Activated CD4-positive, alpha-beta T cell treated with anti-CD3 and anti-CD28 coated beads, Interleukin-2, amount 10 ng/mL, durations not matched to agents 7 days and 5 days (primary cell): ENCODE measurements around the gene KCNK13. TPM values are rescaled to one million over a fixed set of nuclear protein-coding genes. Genes with fewer than 3 reads are reported as not detected.
"Not testable (repeated sequence)": the region's sequence is repeated elsewhere in the genome, so short reads cannot be mapped to it uniquely, and the experiment has no call there.

ENCODE experiments used
- CTCF ChIA-PET: fragments of 350-600 bp; sonication (Branson Sonifier 250); formaldehyde crosslinking; loops from one replicate; lab custom pipeline; 2021; ENCODE audit warnings: antibody characterized with exemption; lab: Charles Lee
- POLR2A ChIA-PET: fragments of 350-600 bp; sonication (Branson Sonifier 250); formaldehyde crosslinking; loops from one replicate; lab custom pipeline; 2021; ENCODE audit warnings: antibody characterized with exemption; lab: Charles Lee
- DNase-seq: peaks from one replicate; pipeline ENCODE4 v3.0.0-alpha.2; 2020
- H3K27ac Mint-ChIP-seq: one replicate; pipeline ENCODE4 v1.8.0; 2021; ENCODE audit warnings: mild to moderate bottlenecking, moderate library complexity, mixed read lengths
- H3K27me3 Mint-ChIP-seq: one replicate; pipeline ENCODE4 v1.8.0; 2021; ENCODE audit warnings: mixed read lengths
- H3K36me3 Mint-ChIP-seq: one replicate; pipeline ENCODE4 v1.8.0; 2021; ENCODE audit warnings: low read depth, mixed read lengths
- H3K4me1 Mint-ChIP-seq: one replicate; pipeline ENCODE4 v1.8.0; 2021; ENCODE audit warnings: mixed read lengths
- H3K4me3 Mint-ChIP-seq: one replicate; pipeline ENCODE4 v1.8.0; 2021; ENCODE audit warnings: mild to moderate bottlenecking, moderate library complexity, mixed read lengths
- H3K9me3 Mint-ChIP-seq: one replicate; pipeline ENCODE4 v1.8.0; 2021; ENCODE audit warnings: mixed read lengths
- total RNA-seq, 2 experiments: library from RNA; stranded (reverse); gene quantifications; one replicate each; pipeline ENCODE4 v1.2.3, GENCODE V29; 2021

The KCNK13 gene
- total RNA-seq, 2 experiments from 2014 or later = not detected

DNA sequence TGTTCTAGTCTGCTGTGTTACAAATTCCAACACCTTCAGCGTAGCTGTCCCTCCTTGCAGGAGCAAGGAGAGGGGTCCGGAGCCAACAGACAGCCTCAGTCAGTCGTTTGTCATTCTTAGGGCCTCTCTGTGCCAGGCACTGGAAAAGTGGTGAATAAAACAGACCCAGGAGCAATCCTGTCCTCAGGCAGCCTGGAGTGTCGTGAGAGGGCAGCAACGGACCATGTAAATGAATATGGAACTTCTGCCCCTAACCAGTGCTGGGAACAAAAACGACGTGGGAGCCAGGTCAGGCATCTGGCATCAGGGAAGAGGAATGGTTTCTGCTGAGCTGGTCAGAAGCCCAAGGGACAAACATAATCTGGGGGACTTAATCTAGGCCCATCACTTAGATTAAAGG is 129.8 kb downstream of the KCNK13 start:
- H3K4me3 Mint-ChIP-seq = no peak overlapping the region
- H3K36me3 Mint-ChIP-seq = no peaks in the 10 kb centered on the region
- H3K27me3 Mint-ChIP-seq = peaks cover 15% of the 10 kb centered on the region
- no peak for DNase-seq
- H3K9me3 Mint-ChIP-seq = peaks cover 4% of the 10 kb centered on the region
- ChIA-PET POLR2A (no interaction called here), CTCF (no interaction called here)
- H3K27ac Mint-ChIP-seq = no peak overlapping the region
- no peaks in the 10 kb centered on the region for H3K4me1 Mint-ChIP-seq

DNA sequence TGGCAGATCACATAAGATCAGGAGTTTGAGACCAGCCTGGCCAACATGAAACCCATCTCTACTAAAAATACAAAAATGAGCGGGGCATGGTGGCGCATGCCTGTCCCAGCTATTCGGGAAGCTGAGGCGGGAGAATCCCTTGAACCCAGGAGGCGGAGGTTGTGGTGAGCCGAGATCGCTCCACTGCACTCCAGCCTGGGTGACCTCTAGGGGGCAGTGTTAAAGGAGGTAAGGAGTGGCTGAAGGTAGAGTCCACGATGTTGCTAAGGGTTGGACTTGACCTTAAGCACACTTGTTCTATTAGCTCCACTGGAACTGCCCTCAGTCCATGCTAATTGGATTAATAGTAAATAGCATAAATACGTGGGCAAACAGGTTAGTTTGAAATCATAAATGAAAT is 132.1 kb downstream of the KCNK13 start:
- peak; percentile 9 for DNase-seq
- Mint-ChIP-seq H3K36me3 (no peaks in the 10 kb centered on the region), H3K4me1 (no peaks in the 10 kb centered on the region), H3K27me3 (peaks cover 18% of the 10 kb centered on the region), H3K9me3 (no peaks in the 10 kb centered on the region), H3K27ac (no peak overlapping the region), H3K4me3 (no peak overlapping the region)
- ChIA-PET CTCF (no interaction called here), POLR2A (no interaction called here)

DNA sequence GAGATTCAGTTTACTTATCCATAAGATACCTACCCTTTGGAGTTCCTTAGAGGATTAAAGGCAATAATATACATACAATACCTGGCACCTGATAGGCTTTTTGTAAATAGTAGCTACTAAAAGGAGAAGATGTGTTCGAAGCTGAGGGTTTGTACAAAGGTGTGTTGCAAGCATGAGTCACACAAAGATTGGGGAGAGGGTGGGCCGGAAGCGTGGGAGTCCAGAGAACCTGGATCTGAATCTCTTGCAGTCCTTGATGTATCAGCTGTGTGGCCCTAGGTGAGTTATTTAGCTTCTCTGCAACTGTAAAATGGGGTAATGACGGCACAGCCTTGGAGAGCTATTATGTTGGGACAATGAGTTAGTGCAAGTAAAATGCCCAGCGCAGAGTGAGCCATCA is 132.9 kb downstream of the KCNK13 start:
- Mint-ChIP-seq H3K27me3 (peaks cover 18% of the 10 kb centered on the region), H3K4me3 (no peak overlapping the region), H3K4me1 (no peaks in the 10 kb centered on the region), H3K36me3 (no peaks in the 10 kb centered on the region), H3K9me3 (no peaks in the 10 kb centered on the region), H3K27ac (no peak overlapping the region)
- ChIA-PET POLR2A (no interaction called here), CTCF (no interaction called here)
- DNase-seq = no peak

DNA sequence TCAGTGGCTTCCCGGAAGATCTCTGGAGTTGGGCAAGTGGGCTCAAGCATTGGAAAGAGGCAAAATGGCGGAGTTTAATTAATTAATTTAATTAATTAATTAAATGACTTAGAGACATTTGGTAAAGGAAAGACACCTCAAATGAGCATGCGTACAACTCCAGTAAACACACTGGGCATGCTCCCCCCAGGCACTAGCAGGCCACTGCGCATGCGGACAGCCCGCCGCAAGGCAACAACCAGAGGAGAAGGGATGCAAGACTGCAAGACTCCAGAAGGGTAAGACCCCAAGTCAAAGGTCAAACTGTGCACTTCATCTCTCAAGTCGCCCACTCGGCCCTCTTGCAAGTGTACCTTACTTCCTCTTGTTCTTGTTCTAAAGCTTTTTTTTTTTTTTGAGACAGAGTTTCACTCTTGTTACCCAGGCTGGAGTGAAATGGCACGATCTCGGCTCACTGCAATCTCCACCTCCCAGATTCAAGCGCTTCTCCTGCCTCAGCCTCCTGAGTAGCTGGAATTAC is 136.8 kb downstream of the KCNK13 start:
- Mint-ChIP-seq H3K27me3 (peaks cover 18% of the 10 kb centered on the region), H3K27ac (no peak overlapping the region), H3K4me3 (no peak overlapping the region), H3K4me1 (no peaks in the 10 kb centered on the region), H3K9me3 (peaks cover 4% of the 10 kb centered on the region), H3K36me3 (no peaks in the 10 kb centered on the region)
- POLR2A ChIA-PET = no interaction called here
- CTCF ChIA-PET = no interaction called here
- DNase-seq = no peak

DNA sequence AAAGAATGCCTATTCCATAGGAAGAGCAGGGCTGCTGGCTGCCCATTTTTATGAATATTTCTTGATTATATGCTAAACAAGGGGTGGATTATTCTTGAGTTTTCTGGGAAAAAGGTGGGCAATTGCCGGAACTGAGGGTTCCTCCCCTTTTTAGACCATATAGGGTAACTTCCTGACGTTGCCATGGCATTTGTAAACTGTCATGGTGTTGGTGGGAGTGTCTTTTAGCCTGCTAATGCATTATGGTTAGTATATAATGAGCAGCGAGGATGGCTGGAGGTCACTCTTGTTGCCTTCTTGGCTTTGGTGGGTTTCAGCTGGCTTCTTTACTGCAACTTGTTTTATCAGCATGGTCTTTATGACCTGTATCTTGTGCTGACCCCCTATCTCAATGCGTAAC is 138.8 kb downstream of the KCNK13 start:
- H3K4me1 Mint-ChIP-seq, POLR2A ChIA-PET, H3K27ac Mint-ChIP-seq, H3K9me3 Mint-ChIP-seq, H3K36me3 Mint-ChIP-seq, DNase-seq, H3K27me3 Mint-ChIP-seq, H3K4me3 Mint-ChIP-seq, CTCF ChIA-PET: not testable (repeated sequence)

DNA sequence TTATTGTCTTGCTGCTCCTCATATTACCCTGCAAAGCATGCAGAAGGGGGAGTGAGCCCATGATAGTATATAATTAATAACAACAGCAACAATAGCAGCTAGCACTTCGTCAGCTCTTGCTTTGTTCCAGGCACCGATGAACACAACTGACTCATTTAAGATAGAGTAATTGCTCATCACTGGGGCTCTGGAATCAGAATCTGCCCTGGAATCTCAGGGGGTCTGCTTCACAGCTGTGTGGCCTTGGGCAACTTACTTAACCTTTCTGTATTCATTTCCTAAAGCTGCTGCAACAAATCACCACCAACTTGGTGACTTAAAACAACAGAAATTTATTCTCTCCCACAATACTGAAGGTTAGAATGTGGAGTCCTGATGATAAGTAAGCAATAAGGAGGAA is 139.6 kb downstream of the KCNK13 start:
- no peaks in the 10 kb centered on the region for H3K4me1 Mint-ChIP-seq
- H3K27me3 Mint-ChIP-seq = peaks cover 3% of the 10 kb centered on the region
- no peak overlapping the region for H3K4me3 Mint-ChIP-seq
- CTCF ChIA-PET = no interaction called here
- H3K9me3 Mint-ChIP-seq = peaks cover 4% of the 10 kb centered on the region
- H3K27ac Mint-ChIP-seq = no peak overlapping the region
- DNase-seq = no peak
- no peaks in the 10 kb centered on the region for H3K36me3 Mint-ChIP-seq
- POLR2A ChIA-PET = no interaction called here

DNA sequence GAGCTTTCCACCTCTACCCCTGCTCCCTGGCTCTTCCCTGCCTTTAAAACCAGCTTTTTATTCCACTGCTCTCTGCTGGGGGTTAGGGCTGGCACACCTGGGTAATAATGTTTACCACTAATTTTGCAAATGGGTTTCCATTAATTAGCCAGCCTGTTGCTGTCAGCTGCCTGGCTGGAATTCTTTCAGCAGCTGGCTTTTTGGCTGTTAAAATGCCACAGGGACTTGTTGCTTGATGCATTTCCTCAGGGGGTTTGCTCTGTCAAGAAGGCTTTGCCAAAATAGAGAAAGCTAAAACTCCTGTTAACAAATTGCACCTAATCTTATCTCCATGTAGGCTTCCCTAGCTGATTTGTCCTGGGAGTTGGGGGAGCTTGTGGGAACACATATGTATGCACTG is 142.7 kb downstream of the KCNK13 start:
- CTCF ChIA-PET = interaction anchor here (0.6 kb wide), 1 partner anchor 36 kb away, joined by 3 read pairs; no protein-coding TSS in a partner anchor
- Mint-ChIP-seq H3K27ac (no peak overlapping the region), H3K9me3 (peaks cover 4% of the 10 kb centered on the region), H3K36me3 (no peaks in the 10 kb centered on the region), H3K27me3 (no peaks in the 10 kb centered on the region), H3K4me3 (no peak overlapping the region), H3K4me1 (no peaks in the 10 kb centered on the region)
- POLR2A ChIA-PET = no interaction called here
- no peak for DNase-seq

DNA sequence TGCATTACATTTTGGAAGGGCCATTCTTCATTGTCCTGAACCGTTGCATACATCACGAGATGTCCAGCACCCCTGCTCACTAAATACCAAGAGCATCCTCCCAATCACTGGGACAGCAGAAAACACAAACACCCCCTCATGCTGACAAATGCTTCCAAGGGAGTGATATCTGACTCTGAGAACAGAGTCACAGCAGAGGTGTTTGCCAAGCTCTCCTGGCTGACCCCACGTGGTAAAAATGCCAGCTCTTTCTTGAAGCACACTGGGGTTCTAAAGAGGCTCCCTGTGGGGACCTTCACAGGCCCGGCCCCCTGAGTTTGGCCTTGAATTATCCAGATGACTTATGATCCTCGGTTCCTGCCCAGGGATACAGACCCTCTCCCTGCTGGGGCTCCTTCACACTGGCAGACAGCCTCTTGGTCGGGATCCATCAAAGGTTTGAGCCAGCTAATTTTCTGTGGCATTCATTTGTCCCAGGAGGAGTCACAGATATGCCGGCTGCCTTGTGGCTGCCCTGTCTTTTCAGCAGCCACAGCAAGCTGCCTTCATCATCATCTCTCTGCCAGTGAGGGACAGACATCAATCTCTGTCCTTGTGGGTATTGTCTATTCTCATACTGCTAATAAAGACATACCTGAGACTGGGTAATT is 151.4 kb downstream of the KCNK13 start:
- CTCF ChIA-PET = no interaction called here
- Mint-ChIP-seq H3K9me3 (peaks cover 7% of the 10 kb centered on the region), H3K27ac (no peak overlapping the region), H3K4me1 (no peaks in the 10 kb centered on the region), H3K36me3 (no peaks in the 10 kb centered on the region), H3K4me3 (no peak overlapping the region), H3K27me3 (peaks cover 3% of the 10 kb centered on the region)
- POLR2A ChIA-PET = no interaction called here
- DNase-seq = no peak

DNA sequence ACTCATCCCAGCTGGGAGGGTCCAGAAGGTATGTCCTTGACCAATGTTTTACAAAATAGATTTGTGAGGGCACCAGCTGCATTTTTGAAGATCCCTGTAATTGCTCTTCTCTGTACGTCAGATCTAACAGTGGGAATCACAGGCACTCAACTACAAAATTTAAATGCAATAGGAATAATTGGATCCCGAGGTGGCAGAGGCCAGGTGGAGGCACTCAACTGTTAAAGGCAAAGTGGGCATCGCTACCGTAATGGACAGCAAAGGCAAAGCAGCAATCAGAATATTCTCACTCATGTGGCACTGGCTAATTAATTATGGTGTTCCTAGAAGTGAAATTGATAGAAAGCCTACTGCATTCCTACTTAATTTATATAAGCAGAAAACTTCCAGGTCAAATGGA is 166.7 kb downstream of the KCNK13 start:
- Mint-ChIP-seq H3K36me3 (no peaks in the 10 kb centered on the region), H3K9me3 (no peaks in the 10 kb centered on the region), H3K27me3 (peaks cover 7% of the 10 kb centered on the region), H3K4me3 (no peak overlapping the region), H3K4me1 (no peaks in the 10 kb centered on the region), H3K27ac (no peak overlapping the region)
- POLR2A ChIA-PET = no interaction called here
- CTCF ChIA-PET = no interaction called here
- DNase-seq = no peak

DNA sequence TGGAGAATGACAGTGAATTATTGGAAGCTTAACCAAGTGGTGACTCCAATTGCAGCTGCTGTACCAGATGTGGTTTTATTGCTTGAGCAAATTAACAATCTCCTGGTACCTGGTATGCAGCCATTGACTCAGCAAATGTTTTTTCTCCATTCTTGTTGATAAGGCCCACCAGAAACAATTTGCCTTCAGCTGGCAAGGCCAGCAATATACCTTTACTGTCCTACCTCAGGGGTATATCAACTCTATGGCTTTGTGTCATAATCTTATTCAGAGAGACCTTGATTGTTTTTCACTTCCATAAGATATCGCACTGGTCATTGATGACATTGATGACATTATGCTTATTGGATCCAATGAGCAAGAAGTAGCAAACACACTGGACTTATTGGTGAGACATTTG is 168.1 kb downstream of the KCNK13 start:
- H3K27me3 Mint-ChIP-seq, DNase-seq, H3K36me3 Mint-ChIP-seq, H3K27ac Mint-ChIP-seq, POLR2A ChIA-PET, H3K9me3 Mint-ChIP-seq, H3K4me3 Mint-ChIP-seq, H3K4me1 Mint-ChIP-seq: not testable (repeated sequence)
- CTCF ChIA-PET = interaction anchor here (1.7 kb wide), 1 partner anchor 291 kb away, joined by 3 read pairs; no protein-coding TSS in a partner anchor

Other genes starting within 250 kb of the KCNK13 start
- gene EFCAB11, start 107.3 kb upstream of the KCNK13 start, total RNA-seq = 1 to 10 TPM; 7.7 to 8.6 TPM
- gene TDP1, start 106.1 kb upstream of the KCNK13 start, total RNA-seq = 10 to 100 TPM; 77.9 to 79.6 TPM
- gene PSMC1, start 194.6 kb downstream of the KCNK13 start, total RNA-seq = 10 to 100 TPM; 78.6 to 85.6 TPM